ENCODE measurements around the gene MAP2K5.

The MAP2K5 gene

GRCh38 chr15:67542420-67543347 is at the start of gene MAP2K5:
Gene MAP2K5 (plus strand): TSS chr15:67542703. CDS start chr15:67543336, 633 bp downstream.
- H3K4me3 ChIP-seq (ENCODE audit: low read length) = peak within 1 kb of the TSS; percentile 90
- TF ChIP-seq ZNF274 (IDR thresholded peaks at IDR 0.05; ENCODE audit: low read depth, low read length) = no peak

GRCh38 chr15:67495585-67495984 is 46.9 kb upstream of the MAP2K5 start:
- no peak overlapping the region for H3K4me3 ChIP-seq (ENCODE audit: low read length)
- TF ChIP-seq ZNF274 (IDR thresholded peaks at IDR 0.05; ENCODE audit: low read depth, low read length) = no peak

GRCh38 chr15:67501177-67501835 is 41.2 kb upstream of the MAP2K5 start:
- no peak for TF ChIP-seq ZNF274 (IDR thresholded peaks at IDR 0.05; ENCODE audit: low read depth, low read length)
- no peak overlapping the region for H3K4me3 ChIP-seq (ENCODE audit: low read length)

- H3K4me3 ChIP-seq (ENCODE audit: low read length) = no peak overlapping the region
These were observed 40.6 kb upstream of the MAP2K5 start for GRCh38 chr15:67501836-67502461.

GRCh38 chr15:67504056-67504455 is 38.4 kb upstream of the MAP2K5 start:
- no peak overlapping the region for H3K4me3 ChIP-seq (ENCODE audit: low read length)
- TF ChIP-seq ZNF274 (IDR thresholded peaks at IDR 0.05; ENCODE audit: low read depth, low read length) = no peak

More at GRCh38 chr15:67501836-67502461, 40.6 kb upstream of the MAP2K5 start:
- TF ChIP-seq ZNF274 (IDR thresholded peaks at IDR 0.05; ENCODE audit: low read depth, low read length) = no peak

- H3K4me3 ChIP-seq (ENCODE audit: low read length) = no peak overlapping the region
- TF ChIP-seq ZNF274 (IDR thresholded peaks at IDR 0.05; ENCODE audit: low read depth, low read length) = no peak
These were observed 37.7 kb upstream of the MAP2K5 start for GRCh38 chr15:67504796-67505195.

- peak overlapping the region; percentile 25; the same call in 1 of the 2 replicates for H3K4me3 ChIP-seq (ENCODE audit: low read length)
- TF ChIP-seq ZNF274 (IDR thresholded peaks at IDR 0.05; ENCODE audit: low read depth, low read length) = no peak
These were observed 36.6 kb upstream of the MAP2K5 start for GRCh38 chr15:67505675-67506572.

GRCh38 chr15:67506775-67507747 is 35.4 kb upstream of the MAP2K5 start:
- no peak overlapping the region for H3K4me3 ChIP-seq (ENCODE audit: low read length)
- TF ChIP-seq ZNF274 (IDR thresholded peaks at IDR 0.05; ENCODE audit: low read depth, low read length) = no peak

GRCh38 chr15:67508407-67508806 is 34.1 kb upstream of the MAP2K5 start:
- H3K4me3 ChIP-seq (ENCODE audit: low read length) = no peak overlapping the region
- no peak for TF ChIP-seq ZNF274 (IDR thresholded peaks at IDR 0.05; ENCODE audit: low read depth, low read length)

GRCh38 chr15:67509918-67510317 is 32.6 kb upstream of the MAP2K5 start:
- no peak for TF ChIP-seq ZNF274 (IDR thresholded peaks at IDR 0.05; ENCODE audit: low read depth, low read length)

GRCh38 chr15:67510597-67511190 is 31.8 kb upstream of the MAP2K5 start:
- no peak for TF ChIP-seq ZNF274 (IDR thresholded peaks at IDR 0.05; ENCODE audit: low read depth, low read length)
- no peak overlapping the region for H3K4me3 ChIP-seq (ENCODE audit: low read length)

More at GRCh38 chr15:67509918-67510317, 32.6 kb upstream of the MAP2K5 start:
- no peak overlapping the region for H3K4me3 ChIP-seq (ENCODE audit: low read length)

GRCh38 chr15:67511606-67512005 is 30.9 kb upstream of the MAP2K5 start:
- TF ChIP-seq ZNF274 (IDR thresholded peaks at IDR 0.05; ENCODE audit: low read depth, low read length) = no peak
- H3K4me3 ChIP-seq (ENCODE audit: low read length) = no peak overlapping the region
